GM19240 (cell line): ENCODE data around the gene RICTOR.

ENCODE experiments used
- DNase-seq: peaks from one replicate; pipeline ENCODE4 v3.0.0; 2011; ENCODE audit warnings: low spot score; ENCODE audit not compliant: insufficient read length

RICTOR gene

GRCh38 chr5:39074017-39074814 lies at the start of gene RICTOR:
RICTOR (minus strand) TSS chr5:39074399; CDS start chr5:39074377, 22 bp downstream.
- peak; percentile 61 for DNase-seq

GRCh38 chr5:39121922-39122321 lies 47.7 kb upstream of the RICTOR start:
- DNase-seq, result no peak

- no peak for DNase-seq
Measured at GRCh38 chr5:39121315-39121714, 47.1 kb upstream of the RICTOR start.

GRCh38 chr5:39120052-39120420 lies 45.8 kb upstream of the RICTOR start:
- DNase-seq, result no peak

GRCh38 chr5:39119404-39120051 lies 45.3 kb upstream of the RICTOR start:
- DNase-seq, result no peak

- no peak for DNase-seq
Measured at GRCh38 chr5:39118638-39119037, 44.4 kb upstream of the RICTOR start.

- DNase-seq, result no peak
Measured at GRCh38 chr5:39117401-39117800, 43.2 kb upstream of the RICTOR start.

GRCh38 chr5:39116344-39117170 lies 42.4 kb upstream of the RICTOR start:
- DNase-seq, result no peak

- no peak for DNase-seq
Measured at GRCh38 chr5:39115644-39116343, 41.6 kb upstream of the RICTOR start.

- no peak for DNase-seq
Measured at GRCh38 chr5:39114155-39114554, 40.0 kb upstream of the RICTOR start.

GRCh38 chr5:39113354-39113953 lies 39.3 kb upstream of the RICTOR start:
- DNase-seq, result no peak

- DNase-seq, result no peak
Measured at GRCh38 chr5:39109606-39110005, 35.4 kb upstream of the RICTOR start.

- DNase-seq, result no peak
Measured at GRCh38 chr5:39108987-39109386, 34.8 kb upstream of the RICTOR start.

- DNase-seq, result no peak
Measured at GRCh38 chr5:39107350-39107749, 33.2 kb upstream of the RICTOR start.

GRCh38 chr5:39106322-39106721 lies 32.1 kb upstream of the RICTOR start:
- DNase-seq, result no peak

GRCh38 chr5:39104221-39104620 lies 30.0 kb upstream of the RICTOR start:
- no peak for DNase-seq

GRCh38 chr5:39102684-39103155 lies 28.5 kb upstream of the RICTOR start:
- DNase-seq, result no peak

- DNase-seq, result no peak
Measured at GRCh38 chr5:39100851-39101396, 26.7 kb upstream of the RICTOR start.

- no peak for DNase-seq
Measured at GRCh38 chr5:39100301-39100850, 26.2 kb upstream of the RICTOR start.

GRCh38 chr5:39099831-39100230 lies 25.6 kb upstream of the RICTOR start:
- DNase-seq, result no peak
